DND-41 (cell line): ENCODE results near the gene PWWP2B.

Experiments
- ATAC-seq: fragments of 200-7000 bp; cut with Tn5 transposase; 3 replicates; pipeline ENCODE4 v1.9.1; 2021; ENCODE audit warnings: low read depth; ENCODE audit not compliant: insufficient read depth
- DNase-seq: peaks from one replicate; pipeline ENCODE4 v3.0.0-alpha.2; 2020
- H2AFZ ChIP-seq: 2 replicates; pipeline ENCODE4 v1.6.0; 2012; ENCODE audit warnings: low read depth, low read length
- H3K27ac ChIP-seq: 2 replicates; pipeline ENCODE4 v1.5.1; 2012; ENCODE audit warnings: low read length, inconsistent platforms
- H3K27me3 ChIP-seq: fragments of 200-600 bp; sonication (generic); 2 replicates; pipeline ENCODE4 v1.6.0; 2012; ENCODE audit warnings: low read length, mild to moderate bottlenecking, inconsistent platforms; ENCODE audit not compliant: insufficient read depth, poor library complexity
- H3K36me3 ChIP-seq: 2 replicates; pipeline ENCODE4 v1.5.1; 2012; ENCODE audit warnings: low read length, inconsistent platforms; ENCODE audit not compliant: insufficient read depth
- H3K4me1 ChIP-seq: 2 replicates; pipeline ENCODE4 v1.5.1; 2012; ENCODE audit warnings: mild to moderate bottlenecking, low read length; ENCODE audit not compliant: insufficient read depth
- H3K4me2 ChIP-seq: 2 replicates; pipeline ENCODE4 v1.6.0; 2012; ENCODE audit warnings: mild to moderate bottlenecking, moderate library complexity, low read length, inconsistent platforms; ENCODE audit not compliant: insufficient read depth
- H3K4me3 ChIP-seq, 2 experiments: fragments of 200-600 bp in 1 of 2; shearing (Covaris generic) in 1 of 2; 2 replicates each; pipeline ENCODE4 v1.5.1; 2012 to 2016; ENCODE audit warnings: inconsistent platforms in 2 of 2, low read length in 2 of 2, mild to moderate bottlenecking in 2 of 2, low read depth in 1 of 2, moderate library complexity in 1 of 2
- H3K79me2 ChIP-seq: 2 replicates; pipeline ENCODE4 v1.6.0; 2012; ENCODE audit warnings: low read length, inconsistent platforms; ENCODE audit not compliant: insufficient read depth
- H3K9ac ChIP-seq: 2 replicates; pipeline ENCODE4 v1.6.0; 2012; ENCODE audit warnings: low read depth, mild to moderate bottlenecking, inconsistent platforms, low read length, moderate library complexity
- H3K9me3 ChIP-seq: 2 replicates; pipeline ENCODE4 v1.5.1; 2012; ENCODE audit warnings: low read length, moderate library complexity, mild to moderate bottlenecking, inconsistent platforms; ENCODE audit not compliant: insufficient read depth, severe bottlenecking
- H4K20me1 ChIP-seq: 2 replicates; pipeline ENCODE4 v1.6.0; 2012; ENCODE audit warnings: low read length; ENCODE audit not compliant: insufficient read depth
- EZH2 ChIP-seq: IDR thresholded peaks from 3 replicates; pipeline ENCODE4 v1.6.1; 2012; ENCODE audit warnings: borderline replicate concordance, low read depth, mild to moderate bottlenecking, moderate library complexity, low read length, inconsistent platforms; ENCODE audit not compliant: severe bottlenecking
- TF ChIP-seq, protein P1 (sequence below): IDR thresholded peaks from 2 replicates; pipeline ENCODE4 v1.5.1; 2012; ENCODE audit warnings: borderline replicate concordance, low read length, moderate library complexity, mild to moderate bottlenecking; ENCODE audit not compliant: poor library complexity, severe bottlenecking; ENCODE audit errors: extremely low read depth

The PWWP2B gene

DNA sequence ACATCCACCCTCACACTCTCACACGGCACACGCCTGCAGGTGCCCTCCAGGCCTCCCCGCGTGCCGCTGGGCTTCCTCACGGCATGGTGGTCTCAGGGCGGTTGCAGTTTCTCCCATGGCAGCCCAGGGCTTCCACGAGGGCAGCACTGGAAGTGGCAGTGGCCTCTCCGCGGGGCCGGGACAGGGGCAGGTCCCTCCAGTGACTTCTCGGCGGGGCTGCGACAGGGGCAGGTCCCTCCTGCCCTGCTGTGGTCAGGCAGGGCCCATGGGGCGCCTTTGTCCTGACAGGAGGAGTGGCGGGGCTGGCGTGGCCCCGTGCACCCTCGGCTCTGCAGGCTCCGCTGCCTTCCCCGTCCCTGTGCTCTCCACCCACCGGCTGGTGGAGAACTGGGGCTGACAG lies 19.0 kb downstream of the PWWP2B start:
- no peak overlapping the region for H3K9ac ChIP-seq
- ATAC-seq (no peak), DNase-seq (no peak)
- no peak overlapping the region for H3K4me2 ChIP-seq
- H3K4me3 ChIP-seq, result no peak overlapping the region
- peaks cover 7% of the 10 kb centered on the region; the same call in 1 of the 2 replicates for H3K36me3 ChIP-seq
- no peaks in the 10 kb centered on the region for H3K27me3 ChIP-seq
- no peak overlapping the region for H3K27ac ChIP-seq
- no peaks in the 10 kb centered on the region for H3K4me1 ChIP-seq
- H3K79me2 ChIP-seq, result no peaks in the 10 kb centered on the region
- H3K9me3 ChIP-seq, result no peaks in the 10 kb centered on the region
- H2AFZ ChIP-seq, result no peak overlapping the region
- H4K20me1 ChIP-seq, result peaks cover 24% of the 10 kb centered on the region
- TF ChIP-seq EZH2, result no peak
- TF ChIP-seq, protein P1, sequence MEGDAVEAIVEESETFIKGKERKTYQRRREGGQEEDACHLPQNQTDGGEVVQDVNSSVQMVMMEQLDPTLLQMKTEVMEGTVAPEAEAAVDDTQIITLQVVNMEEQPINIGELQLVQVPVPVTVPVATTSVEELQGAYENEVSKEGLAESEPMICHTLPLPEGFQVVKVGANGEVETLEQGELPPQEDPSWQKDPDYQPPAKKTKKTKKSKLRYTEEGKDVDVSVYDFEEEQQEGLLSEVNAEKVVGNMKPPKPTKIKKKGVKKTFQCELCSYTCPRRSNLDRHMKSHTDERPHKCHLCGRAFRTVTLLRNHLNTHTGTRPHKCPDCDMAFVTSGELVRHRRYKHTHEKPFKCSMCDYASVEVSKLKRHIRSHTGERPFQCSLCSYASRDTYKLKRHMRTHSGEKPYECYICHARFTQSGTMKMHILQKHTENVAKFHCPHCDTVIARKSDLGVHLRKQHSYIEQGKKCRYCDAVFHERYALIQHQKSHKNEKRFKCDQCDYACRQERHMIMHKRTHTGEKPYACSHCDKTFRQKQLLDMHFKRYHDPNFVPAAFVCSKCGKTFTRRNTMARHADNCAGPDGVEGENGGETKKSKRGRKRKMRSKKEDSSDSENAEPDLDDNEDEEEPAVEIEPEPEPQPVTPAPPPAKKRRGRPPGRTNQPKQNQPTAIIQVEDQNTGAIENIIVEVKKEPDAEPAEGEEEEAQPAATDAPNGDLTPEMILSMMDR, result no peak

DNA sequence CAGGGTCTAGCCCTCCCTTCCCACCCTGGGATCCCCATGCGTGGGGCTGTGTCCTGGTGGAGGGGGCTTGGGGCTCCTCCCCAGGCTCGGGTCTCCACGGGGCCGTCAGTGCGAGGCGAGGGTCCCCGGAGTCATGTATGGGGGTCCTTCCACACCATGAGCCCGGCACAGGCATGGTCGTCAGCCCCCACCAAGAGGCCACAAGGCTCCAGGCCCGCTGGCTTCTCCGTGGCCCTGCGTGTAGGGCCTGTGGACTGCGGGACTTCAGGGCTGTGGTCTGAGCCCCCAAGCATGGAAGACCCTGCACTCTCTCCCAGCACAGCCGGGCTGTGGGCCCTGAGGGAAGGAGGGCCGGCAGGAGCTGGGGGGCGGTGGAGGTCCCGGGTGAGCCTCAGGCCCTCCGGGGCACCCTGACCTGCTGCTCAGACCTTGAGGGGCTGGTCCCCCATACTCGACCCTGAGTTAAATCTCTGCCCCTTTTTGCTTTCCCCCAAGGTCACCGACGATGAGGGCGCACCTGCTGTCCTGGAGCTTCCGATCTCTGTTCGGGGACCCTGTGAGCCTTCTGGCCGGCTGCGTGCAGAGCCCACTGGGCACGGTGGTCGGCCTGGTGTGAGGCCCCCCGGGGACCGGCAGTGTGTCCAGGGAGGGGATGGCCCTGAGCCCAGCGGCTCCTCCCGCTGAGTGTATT lies 19.7 kb downstream of the PWWP2B start:
- H3K27ac ChIP-seq, result no peak overlapping the region
- TF ChIP-seq EZH2, result no peak
- TF ChIP-seq, protein P1, result no peak
- H3K27me3 ChIP-seq, result no peaks in the 10 kb centered on the region
- ATAC-seq (no peak), DNase-seq (no peak)
- H3K9me3 ChIP-seq, result no peaks in the 10 kb centered on the region
- H2AFZ ChIP-seq, result no peak overlapping the region
- peaks cover 21% of the 10 kb centered on the region for H4K20me1 ChIP-seq
- H3K4me1 ChIP-seq, result no peaks in the 10 kb centered on the region
- no peak overlapping the region for H3K4me3 ChIP-seq
- peaks cover 7% of the 10 kb centered on the region; the same call in 1 of the 2 replicates for H3K36me3 ChIP-seq
- no peak overlapping the region for H3K4me2 ChIP-seq
- H3K79me2 ChIP-seq, result no peaks in the 10 kb centered on the region
- H3K9ac ChIP-seq, result no peak overlapping the region

DNA sequence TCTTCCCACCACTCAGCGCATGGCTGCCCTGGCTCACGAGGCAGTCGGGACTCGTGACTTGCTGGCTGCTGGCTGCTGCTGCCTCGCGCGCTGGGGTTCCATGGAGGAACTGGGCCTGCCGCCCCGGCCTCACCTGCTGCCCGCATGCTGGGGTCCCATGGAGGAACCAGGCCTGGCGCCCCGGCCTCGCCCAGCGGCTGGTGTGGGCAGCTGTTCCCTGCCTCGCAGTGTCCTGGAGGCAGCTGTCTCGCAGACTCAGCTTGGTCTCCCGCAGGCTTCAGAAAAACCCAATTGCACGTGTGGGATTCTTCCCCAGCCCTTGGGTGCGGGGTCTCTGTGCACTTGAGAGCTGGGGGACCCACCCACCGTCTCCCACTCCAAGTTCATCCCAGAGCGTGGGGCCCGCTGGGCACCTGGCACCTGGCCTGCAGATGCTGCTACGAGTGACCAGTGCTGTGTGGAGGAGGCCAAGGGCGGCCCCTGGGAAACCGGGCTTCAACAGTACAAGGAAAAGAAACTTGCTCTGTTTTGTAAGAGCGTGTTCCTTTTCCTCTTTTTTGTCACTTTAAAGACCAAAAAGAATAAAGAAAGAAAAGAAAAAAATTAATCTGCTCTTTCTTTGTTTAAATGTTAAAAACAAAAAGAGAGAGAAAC lies 20.4 kb downstream of the PWWP2B start:
- H3K4me3 ChIP-seq, result no peak overlapping the region
- ATAC-seq (no peak), DNase-seq (no peak)
- H3K27ac ChIP-seq, result no peak overlapping the region
- no peaks in the 10 kb centered on the region for H3K9me3 ChIP-seq
- no peaks in the 10 kb centered on the region for H3K4me1 ChIP-seq
- H3K27me3 ChIP-seq, result no peaks in the 10 kb centered on the region
- H2AFZ ChIP-seq, result no peak overlapping the region
- H3K9ac ChIP-seq, result no peak overlapping the region
- H3K4me2 ChIP-seq, result no peak overlapping the region
- TF ChIP-seq, protein P1, result no peak
- no peak for TF ChIP-seq EZH2
- peaks cover 16% of the 10 kb centered on the region for H4K20me1 ChIP-seq
- peaks cover 7% of the 10 kb centered on the region; the same call in 1 of the 2 replicates for H3K36me3 ChIP-seq
- H3K79me2 ChIP-seq, result no peaks in the 10 kb centered on the region
